ENCODE measurements around the gene TOM1L2.
A peak's percentile ranks its signal among the peaks of the same experiment; 100 is the strongest.

TOM1L2 gene

GRCh38 chr17:17987901-17988300, 15.7 kb upstream of the TOM1L2 start:
- intact Hi-C loops (cut with micrococcal nuclease): no loop called here
- no peaks in the 10 kb centered on the region for H3K27me3 Mint-ChIP-seq
- H3K4me1 Mint-ChIP-seq (ENCODE audit: low read depth): no peaks in the 10 kb centered on the region
- no peaks in the 10 kb centered on the region for H3K36me3 Mint-ChIP-seq (ENCODE audit: low read depth)
- H3K4me3 Mint-ChIP-seq: no peak overlapping the region
- no peak overlapping the region for H3K27ac Mint-ChIP-seq
- no peaks in the 10 kb centered on the region for H3K9me3 Mint-ChIP-seq

GRCh38 chr17:17987187-17987896, 15.1 kb upstream of the TOM1L2 start:
- H3K4me1 Mint-ChIP-seq (ENCODE audit: low read depth): no peaks in the 10 kb centered on the region
- no peaks in the 10 kb centered on the region for H3K27me3 Mint-ChIP-seq
- H3K4me3 Mint-ChIP-seq: no peak overlapping the region
- no peaks in the 10 kb centered on the region for H3K36me3 Mint-ChIP-seq (ENCODE audit: low read depth)
- no peak overlapping the region for H3K27ac Mint-ChIP-seq
- no peaks in the 10 kb centered on the region for H3K9me3 Mint-ChIP-seq
- intact Hi-C loops (cut with micrococcal nuclease): no loop called here

GRCh38 chr17:17985555-17985954, 13.4 kb upstream of the TOM1L2 start:
- H3K36me3 Mint-ChIP-seq (ENCODE audit: low read depth): no peaks in the 10 kb centered on the region
- no peaks in the 10 kb centered on the region for H3K9me3 Mint-ChIP-seq

GRCh38 chr17:17985153-17985552, 13.0 kb upstream of the TOM1L2 start:
- no peaks in the 10 kb centered on the region for H3K9me3 Mint-ChIP-seq
- intact Hi-C loops (cut with micrococcal nuclease): no loop called here
- no peaks in the 10 kb centered on the region for H3K27me3 Mint-ChIP-seq
- H3K4me3 Mint-ChIP-seq: no peak overlapping the region
- no peaks in the 10 kb centered on the region for H3K4me1 Mint-ChIP-seq (ENCODE audit: low read depth)
- H3K36me3 Mint-ChIP-seq (ENCODE audit: low read depth): no peaks in the 10 kb centered on the region
- H3K27ac Mint-ChIP-seq: no peak overlapping the region

More at GRCh38 chr17:17985555-17985954, 13.4 kb upstream of the TOM1L2 start:
- H3K27ac Mint-ChIP-seq: no peak overlapping the region
- no peaks in the 10 kb centered on the region for H3K27me3 Mint-ChIP-seq
- intact Hi-C loops (cut with micrococcal nuclease): no loop called here
- no peaks in the 10 kb centered on the region for H3K4me1 Mint-ChIP-seq (ENCODE audit: low read depth)
- H3K4me3 Mint-ChIP-seq: no peak overlapping the region

GRCh38 chr17:17983776-17984175, 11.6 kb upstream of the TOM1L2 start:
- Mint-ChIP-seq H3K4me3 (no peak overlapping the region), H3K9me3 (no peaks in the 10 kb centered on the region), H3K4me1 (ENCODE audit: low read depth) (peaks cover 10% of the 10 kb centered on the region), H3K27ac (no peak overlapping the region), H3K27me3 (no peaks in the 10 kb centered on the region), H3K36me3 (ENCODE audit: low read depth) (no peaks in the 10 kb centered on the region)
- intact Hi-C loops (cut with micrococcal nuclease): no loop called here

- no peaks in the 10 kb centered on the region for H3K9me3 Mint-ChIP-seq
- peaks cover 14% of the 10 kb centered on the region for H3K4me1 Mint-ChIP-seq (ENCODE audit: low read depth)
- H3K27ac Mint-ChIP-seq: no peak overlapping the region
- intact Hi-C loops (cut with micrococcal nuclease): no loop called here
- H3K36me3 Mint-ChIP-seq (ENCODE audit: low read depth): no peaks in the 10 kb centered on the region
- H3K4me3 Mint-ChIP-seq: no peak overlapping the region
- H3K27me3 Mint-ChIP-seq: no peaks in the 10 kb centered on the region
Observed at GRCh38 chr17:17983376-17983775, 11.2 kb upstream of the TOM1L2 start.

- Mint-ChIP-seq H3K4me3 (no peak overlapping the region), H3K4me1 (ENCODE audit: low read depth) (peaks cover 19% of the 10 kb centered on the region), H3K36me3 (ENCODE audit: low read depth) (no peaks in the 10 kb centered on the region), H3K9me3 (no peaks in the 10 kb centered on the region), H3K27me3 (no peaks in the 10 kb centered on the region), H3K27ac (no peak overlapping the region)
- intact Hi-C loops (cut with micrococcal nuclease): no loop called here
Observed at GRCh38 chr17:17982801-17983200, 10.6 kb upstream of the TOM1L2 start.

GRCh38 chr17:17981330-17981729, 9.1 kb upstream of the TOM1L2 start:
- H3K4me1 Mint-ChIP-seq (ENCODE audit: low read depth): peaks cover 32% of the 10 kb centered on the region
- H3K27me3 Mint-ChIP-seq: no peaks in the 10 kb centered on the region
- no peaks in the 10 kb centered on the region for H3K36me3 Mint-ChIP-seq (ENCODE audit: low read depth)
- no peak overlapping the region for H3K27ac Mint-ChIP-seq
- no peak overlapping the region for H3K4me3 Mint-ChIP-seq
- intact Hi-C loops (cut with micrococcal nuclease): no loop called here
- no peaks in the 10 kb centered on the region for H3K9me3 Mint-ChIP-seq

- Mint-ChIP-seq H3K9me3 (no peaks in the 10 kb centered on the region), H3K27ac (no peak overlapping the region), H3K4me1 (ENCODE audit: low read depth) (peaks cover 44% of the 10 kb centered on the region), H3K27me3 (no peaks in the 10 kb centered on the region), H3K4me3 (no peak overlapping the region), H3K36me3 (ENCODE audit: low read depth) (no peaks in the 10 kb centered on the region)
- intact Hi-C loops (cut with micrococcal nuclease): no loop called here
Observed at GRCh38 chr17:17979778-17980177, 7.6 kb upstream of the TOM1L2 start.

- peak overlapping the region; percentile 14 for H3K27ac Mint-ChIP-seq
- H3K9me3 Mint-ChIP-seq: no peaks in the 10 kb centered on the region
- H3K4me1 Mint-ChIP-seq (ENCODE audit: low read depth): peaks cover 49% of the 10 kb centered on the region
- H3K4me3 Mint-ChIP-seq: no peak overlapping the region
- H3K36me3 Mint-ChIP-seq (ENCODE audit: low read depth): no peaks in the 10 kb centered on the region
- intact Hi-C loops (cut with micrococcal nuclease): no loop called here
- no peaks in the 10 kb centered on the region for H3K27me3 Mint-ChIP-seq
Observed at GRCh38 chr17:17978481-17979424, 6.6 kb upstream of the TOM1L2 start.

- intact Hi-C loops (cut with micrococcal nuclease): no loop called here
- Mint-ChIP-seq H3K4me1 (ENCODE audit: low read depth) (peaks cover 54% of the 10 kb centered on the region), H3K36me3 (ENCODE audit: low read depth) (no peaks in the 10 kb centered on the region), H3K27ac (no peak overlapping the region), H3K9me3 (no peaks in the 10 kb centered on the region), H3K4me3 (no peak overlapping the region), H3K27me3 (no peaks in the 10 kb centered on the region)
Observed at GRCh38 chr17:17976931-17977570, 4.9 kb upstream of the TOM1L2 start.

GRCh38 chr17:17975436-17975835, 3.2 kb upstream of the TOM1L2 start:
- intact Hi-C loops (cut with micrococcal nuclease): no loop called here
- Mint-ChIP-seq H3K27me3 (no peaks in the 10 kb centered on the region), H3K9me3 (no peaks in the 10 kb centered on the region), H3K4me1 (ENCODE audit: low read depth) (peaks cover 66% of the 10 kb centered on the region), H3K4me3 (no peak overlapping the region), H3K27ac (no peak overlapping the region), H3K36me3 (ENCODE audit: low read depth) (no peaks in the 10 kb centered on the region)

GRCh38 chr17:17972952-17973254, 703 bp upstream of the TOM1L2 start:
- Mint-ChIP-seq H3K9me3 (no peaks in the 10 kb centered on the region), H3K27me3 (no peaks in the 10 kb centered on the region), H3K36me3 (ENCODE audit: low read depth) (no peaks in the 10 kb centered on the region), H3K4me1 (ENCODE audit: low read depth) (peaks cover 57% of the 10 kb centered on the region), H3K27ac (peak overlapping the region; percentile 93), H3K4me3 (peak overlapping the region; percentile 70)
- intact Hi-C loops (cut with micrococcal nuclease): loop anchor here (2.0 to 5.0 kb wide), 2 partner anchors 60 to 221 kb away; no protein-coding TSS in a partner anchor
